Hematopoietic multipotent progenitor cell treated with erythropoietin and hydrocortisone succinate and interleukin-3 and kit ligand, for 8 days (in vitro differentiated cells): ENCODE results near the gene UNK.
"Not testable (repeated sequence)": the region's sequence is repeated elsewhere in the genome, so short reads cannot be mapped to it uniquely, and the experiment has no call there.

Source experiments
- DNase-seq: peaks from one replicate; pipeline ENCODE4 v3.0.0-alpha.2; 2015

Gene UNK

DNA sequence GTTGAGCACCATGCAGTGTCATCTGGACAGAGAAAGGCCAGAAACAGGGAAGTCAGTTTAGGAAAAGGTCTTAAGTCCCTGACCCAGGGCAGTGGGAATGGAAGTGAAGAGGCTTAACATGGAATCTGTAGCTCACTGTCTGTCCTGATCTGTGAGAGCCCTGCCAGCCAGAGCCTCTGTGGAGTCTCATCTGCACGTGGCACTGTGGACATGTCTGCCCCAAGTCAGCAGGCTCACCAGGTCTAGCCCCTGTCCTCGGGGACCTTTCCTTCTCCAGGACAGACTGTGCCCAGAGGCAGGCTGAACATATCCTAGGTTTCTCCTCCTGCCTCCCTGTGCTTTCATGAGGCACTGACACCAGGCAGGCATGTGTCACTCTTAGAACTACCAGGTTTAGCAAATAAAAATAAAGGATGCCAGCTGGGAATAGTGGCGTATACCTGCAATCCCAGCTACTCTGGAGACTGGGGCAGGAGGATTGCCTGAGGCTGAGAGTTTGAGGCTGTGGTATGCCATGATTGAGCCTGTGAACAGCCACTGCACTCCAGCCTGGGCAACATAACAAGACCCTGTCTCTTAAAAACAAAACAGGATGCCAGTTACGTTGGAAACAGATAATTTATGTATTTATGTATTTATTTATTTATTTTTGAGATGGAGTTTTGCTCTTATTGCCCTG lies 22.4 kb downstream of the UNK start:
- DNase-seq = no peak

DNA sequence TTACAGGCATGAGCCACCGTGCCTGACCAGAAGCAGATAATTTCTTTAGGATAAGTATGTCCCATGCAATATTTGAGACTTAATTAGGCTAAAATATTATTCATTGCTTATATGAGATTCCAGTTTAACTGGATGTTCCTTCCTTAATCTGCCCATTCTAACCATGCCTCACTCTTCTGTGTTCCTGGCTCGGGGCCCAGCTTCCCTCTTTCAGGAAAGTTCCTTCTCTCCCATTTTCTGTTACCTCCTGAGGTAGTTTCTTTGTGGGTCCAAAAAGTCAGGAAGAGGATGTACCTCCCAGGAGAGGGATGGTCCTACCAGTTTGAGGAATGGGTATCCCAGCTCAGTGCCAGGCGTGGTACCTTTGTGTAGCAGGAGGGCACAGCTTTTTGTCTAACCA lies 23.3 kb downstream of the UNK start:
- DNase-seq = no peak

DNA sequence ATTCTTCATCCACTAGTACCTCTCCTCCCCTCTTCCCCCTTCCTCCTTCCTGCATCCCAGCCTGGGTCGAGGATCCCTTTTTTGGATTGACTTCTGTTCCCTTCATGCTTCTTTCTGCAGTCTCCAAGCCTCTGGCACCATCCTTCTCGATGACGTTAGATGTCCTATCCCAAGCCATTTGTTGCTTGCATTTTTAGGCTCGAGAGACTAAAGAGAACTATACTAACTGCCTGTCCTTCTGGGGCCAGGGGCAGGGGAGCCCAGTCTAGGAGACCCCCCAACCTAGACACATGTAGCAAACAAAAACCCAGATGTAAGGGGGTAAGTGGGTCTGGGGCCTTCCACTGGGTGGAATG lies 23.9 kb downstream of the UNK start:
- no peak for DNase-seq

DNA sequence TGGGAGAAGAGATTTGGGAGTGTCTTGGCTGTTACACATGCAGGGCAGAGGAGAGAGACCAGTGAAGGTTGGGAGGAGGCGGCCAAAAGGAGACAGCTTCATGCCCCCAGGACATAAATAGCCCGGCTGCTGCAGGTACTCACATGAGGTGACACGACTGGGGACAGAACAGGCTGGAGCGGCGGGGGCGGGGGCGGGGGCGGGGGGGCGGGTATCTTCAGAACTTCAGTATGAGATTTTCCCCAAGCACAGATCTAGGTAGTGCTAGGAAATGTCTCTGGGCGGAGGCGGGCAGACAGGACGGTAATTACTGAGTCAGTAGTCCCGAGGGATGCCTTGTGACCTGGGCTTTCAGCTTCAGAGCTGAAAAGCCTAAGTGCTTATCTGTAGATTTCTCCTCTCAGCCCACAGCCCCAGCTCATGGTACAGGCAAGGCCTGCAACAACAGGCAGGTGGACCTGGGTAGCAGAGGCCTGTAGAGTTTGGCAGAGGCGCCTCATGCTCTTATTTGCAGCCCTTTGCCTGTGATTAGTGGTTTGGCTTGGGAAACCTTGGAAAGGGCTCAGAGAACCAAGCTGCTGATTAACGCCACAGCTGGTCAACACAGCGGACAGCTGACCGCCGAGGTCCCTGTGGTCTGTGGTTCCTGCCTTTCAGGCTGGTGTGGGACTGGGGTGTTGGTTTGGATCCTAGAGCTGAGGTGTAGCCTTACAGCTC lies 24.5 kb downstream of the UNK start:
- no peak for DNase-seq

DNA sequence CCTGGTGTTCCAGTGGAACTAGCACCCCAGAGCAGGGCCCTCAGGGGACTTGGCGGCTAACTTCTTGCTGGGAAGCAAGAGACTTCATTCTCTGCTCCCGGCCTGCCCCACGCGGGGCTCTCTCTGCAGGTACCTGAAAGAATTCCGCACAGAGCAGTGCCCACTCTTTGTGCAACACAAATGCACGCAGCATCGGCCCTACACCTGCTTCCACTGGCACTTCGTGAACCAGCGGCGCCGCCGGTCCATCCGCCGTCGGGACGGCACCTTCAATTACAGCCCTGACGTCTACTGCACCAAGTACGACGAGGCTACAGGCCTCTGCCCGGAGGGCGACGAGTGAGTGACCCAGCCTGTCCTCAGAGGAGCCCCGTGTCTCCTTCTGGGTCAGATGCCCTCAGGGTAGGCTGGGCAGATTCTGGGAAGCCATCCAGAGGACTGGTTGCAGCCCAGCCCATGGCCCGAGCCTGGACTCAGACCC lies 25.1 kb downstream of the UNK start:
- no peak for DNase-seq

DNA sequence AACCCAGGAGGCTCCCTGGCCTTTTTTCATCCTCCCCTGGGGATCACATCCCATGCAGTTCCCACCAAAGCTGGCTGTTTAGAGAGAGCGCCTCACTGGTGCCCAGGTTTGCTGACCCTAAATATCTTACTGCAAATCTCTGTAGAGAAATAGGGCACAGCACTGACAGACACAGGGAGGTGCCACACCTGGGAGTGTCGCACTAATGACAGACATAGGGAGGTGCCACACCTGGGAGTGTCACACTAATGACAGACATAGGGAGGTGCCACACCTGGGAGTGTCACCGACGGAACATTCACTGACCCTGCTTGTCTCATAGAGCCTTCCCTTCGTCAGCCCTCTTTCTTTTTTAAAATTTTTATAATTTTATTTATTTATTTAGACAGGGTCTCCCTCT lies 25.6 kb downstream of the UNK start:
- no peak for DNase-seq

DNA sequence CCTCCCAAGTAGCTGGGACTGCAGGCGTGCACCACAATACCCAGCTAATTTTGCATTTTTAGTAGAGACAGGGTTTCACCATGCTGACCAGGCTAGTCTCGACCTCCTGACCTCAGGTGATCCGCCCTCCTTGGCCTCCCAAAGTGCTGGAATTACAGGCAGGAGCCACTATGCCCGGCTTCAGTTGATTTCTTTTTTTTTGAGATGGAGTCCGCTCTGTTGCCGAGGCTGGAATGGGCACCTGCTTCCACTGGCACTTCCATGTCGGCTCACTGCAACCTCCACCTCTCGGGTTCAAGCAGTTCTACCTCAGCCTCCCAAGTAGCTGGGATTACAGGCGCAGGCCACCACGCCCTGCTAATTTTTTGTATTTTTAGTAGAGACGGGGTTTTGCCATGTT lies 26.1 kb downstream of the UNK start:
- not testable (repeated sequence) for DNase-seq

DNA sequence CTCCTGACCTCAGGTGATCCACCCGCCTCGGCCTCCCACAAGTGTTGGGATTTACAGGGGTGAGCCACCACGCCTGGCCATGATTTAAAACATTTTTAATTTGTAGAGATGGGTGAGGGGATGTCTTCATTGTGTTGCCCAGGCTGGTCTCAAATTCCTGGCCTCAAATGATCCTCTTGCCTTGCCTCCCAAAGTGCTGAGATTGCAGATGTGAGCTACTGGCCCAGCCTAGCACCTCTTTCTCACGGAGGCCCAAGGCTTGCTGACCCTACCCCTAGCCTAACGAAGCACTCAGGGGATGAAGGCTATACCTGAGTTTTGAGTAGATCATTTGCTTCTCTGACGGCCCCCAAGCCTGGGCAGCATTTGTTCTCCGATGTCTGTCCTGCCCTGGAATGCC lies 26.6 kb downstream of the UNK start:
- no peak for DNase-seq

DNA sequence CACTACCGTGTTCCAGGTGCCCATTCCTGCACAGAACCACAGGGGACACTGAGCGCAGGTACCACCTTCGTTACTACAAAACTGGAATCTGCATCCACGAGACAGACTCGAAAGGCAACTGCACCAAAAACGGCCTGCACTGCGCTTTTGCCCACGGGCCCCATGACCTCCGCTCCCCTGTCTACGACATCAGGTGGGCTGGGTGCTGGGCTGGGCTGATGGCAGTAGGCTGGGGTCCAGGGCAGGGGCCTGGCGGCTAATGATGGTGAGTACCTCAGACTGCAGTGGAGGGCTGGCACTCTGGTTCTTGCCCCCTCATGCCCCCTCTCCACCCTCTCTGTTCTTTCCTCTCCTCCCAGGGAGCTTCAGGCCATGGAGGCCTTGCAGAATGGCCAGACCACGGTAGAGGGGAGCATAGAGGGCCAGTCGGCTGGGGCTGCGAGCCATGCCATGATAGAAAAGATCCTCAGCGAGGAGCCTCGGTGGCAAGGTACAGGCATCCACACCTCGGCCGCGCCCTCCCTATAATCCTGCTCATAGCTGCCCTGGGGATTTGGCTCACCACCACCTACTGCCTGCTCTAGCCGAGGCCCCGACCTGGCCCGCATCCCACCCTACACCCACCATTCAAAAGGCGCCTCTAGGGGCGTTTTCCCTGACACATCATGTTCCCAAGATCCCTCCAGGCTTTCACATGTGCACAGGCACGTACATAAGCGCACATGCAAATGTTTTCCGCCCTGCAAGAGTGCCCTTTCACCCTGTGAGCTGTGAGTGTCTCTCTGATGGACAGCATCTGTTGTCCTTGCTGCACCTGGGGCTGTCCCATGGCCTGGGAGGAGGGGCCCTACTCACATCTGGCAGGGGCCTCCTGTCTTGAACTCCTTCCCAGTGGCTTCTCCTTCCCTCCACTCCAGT lies 27.7 kb downstream of the UNK start:
- no peak for DNase-seq

DNA sequence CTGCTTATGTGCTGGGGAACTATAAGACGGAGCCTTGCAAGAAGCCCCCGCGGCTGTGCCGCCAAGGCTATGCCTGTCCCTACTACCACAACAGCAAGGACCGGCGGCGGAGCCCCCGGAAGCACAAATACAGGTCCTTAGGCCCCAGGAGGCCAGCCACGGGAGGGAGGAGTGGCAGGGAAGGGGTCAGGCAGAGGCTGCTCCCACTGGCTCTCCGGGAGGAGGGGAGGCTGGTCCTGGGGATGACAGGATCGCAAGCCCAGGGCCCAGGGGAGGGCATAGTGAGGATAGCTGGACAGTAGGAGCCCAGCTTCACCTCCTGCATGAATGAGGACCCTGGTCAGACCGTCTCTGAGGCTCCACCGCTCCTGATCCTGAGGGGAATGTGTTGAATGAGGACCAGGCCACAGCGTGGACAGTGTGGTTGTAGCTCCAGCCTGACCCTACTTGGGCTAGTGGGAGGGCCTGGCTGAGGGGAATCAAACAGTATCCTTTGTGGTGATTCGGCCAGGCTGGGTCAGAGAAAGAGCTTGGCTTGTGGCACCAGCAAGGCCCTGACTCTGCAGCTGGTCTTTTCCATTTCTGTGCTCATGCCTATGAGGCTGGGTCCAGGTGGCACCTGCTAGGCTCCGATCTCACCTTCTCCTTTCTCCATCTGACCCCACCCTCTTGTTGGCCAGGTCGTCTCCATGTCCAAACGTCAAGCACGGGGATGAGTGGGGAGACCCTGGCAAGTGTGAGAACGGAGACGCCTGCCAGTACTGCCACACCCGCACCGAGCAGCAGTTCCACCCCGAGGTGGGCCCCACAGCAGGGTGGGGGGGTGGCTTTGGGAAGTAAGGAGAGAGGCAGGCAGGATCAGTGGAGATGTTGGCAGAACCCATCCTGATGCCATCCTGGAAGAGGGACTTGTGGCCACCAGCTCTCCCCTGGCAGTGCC lies 28.7 kb downstream of the UNK start:
- DNase-seq = no peak

DNA sequence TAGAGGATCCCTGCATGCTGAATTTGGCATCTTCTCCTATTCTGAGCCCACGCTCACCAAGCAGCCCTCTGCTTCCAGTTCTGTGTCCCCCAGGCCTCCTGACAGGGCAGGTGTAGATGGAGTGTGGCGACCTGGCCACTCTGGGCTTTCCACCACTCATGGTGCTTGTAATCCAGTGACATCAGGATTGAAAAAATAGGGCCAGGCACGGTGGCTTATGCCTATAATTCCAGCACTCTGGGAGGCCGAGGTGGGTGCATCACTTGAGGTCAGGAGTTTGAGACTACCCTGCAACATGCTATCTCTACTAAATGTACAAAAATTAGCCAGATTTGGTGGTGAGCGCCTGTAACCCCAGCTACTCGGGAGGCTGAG lies 29.4 kb downstream of the UNK start:
- DNase-seq = no peak

DNA sequence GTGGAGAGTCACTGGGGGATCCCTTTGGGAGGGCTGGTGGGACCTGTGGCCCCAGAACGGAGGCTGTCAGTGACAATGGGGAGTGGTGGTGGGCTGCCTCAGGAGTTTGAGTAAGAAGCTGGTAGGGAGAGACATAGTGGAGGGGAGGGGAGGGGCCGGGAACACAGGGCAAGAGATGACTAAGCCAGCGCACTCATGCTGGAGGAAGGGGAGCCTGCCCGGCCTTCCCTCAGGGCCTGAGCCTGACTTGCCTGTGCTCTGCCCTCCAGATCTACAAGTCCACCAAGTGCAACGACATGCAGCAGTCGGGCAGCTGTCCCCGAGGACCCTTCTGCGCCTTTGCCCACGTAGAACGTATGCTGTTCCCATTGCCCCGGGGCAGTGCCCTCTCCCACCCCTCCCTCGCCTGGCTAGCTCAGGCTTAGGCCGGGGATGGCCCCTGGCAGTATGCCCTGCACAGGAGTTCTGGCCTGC lies 30.3 kb downstream of the UNK start:
- DNase-seq = no peak

DNA sequence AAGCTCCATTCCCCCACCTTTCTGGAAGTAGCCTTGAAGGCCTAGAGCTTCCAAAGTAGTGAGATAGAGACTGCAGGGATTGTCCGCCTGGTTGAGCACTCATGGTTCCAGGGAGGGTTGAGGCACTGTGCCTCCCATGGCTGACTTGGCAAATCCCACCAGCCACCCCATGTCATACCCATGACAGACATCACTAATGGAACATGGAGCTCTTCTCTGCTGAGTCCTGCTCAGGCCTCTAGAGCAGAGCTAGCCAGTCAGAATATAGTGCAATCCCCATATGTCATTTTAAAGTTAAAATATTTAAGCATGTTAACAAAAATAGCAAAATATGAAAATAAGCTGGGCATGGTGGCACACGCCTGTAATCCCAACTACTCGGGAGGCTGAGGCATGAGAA lies 30.8 kb downstream of the UNK start:
- no peak for DNase-seq

DNA sequence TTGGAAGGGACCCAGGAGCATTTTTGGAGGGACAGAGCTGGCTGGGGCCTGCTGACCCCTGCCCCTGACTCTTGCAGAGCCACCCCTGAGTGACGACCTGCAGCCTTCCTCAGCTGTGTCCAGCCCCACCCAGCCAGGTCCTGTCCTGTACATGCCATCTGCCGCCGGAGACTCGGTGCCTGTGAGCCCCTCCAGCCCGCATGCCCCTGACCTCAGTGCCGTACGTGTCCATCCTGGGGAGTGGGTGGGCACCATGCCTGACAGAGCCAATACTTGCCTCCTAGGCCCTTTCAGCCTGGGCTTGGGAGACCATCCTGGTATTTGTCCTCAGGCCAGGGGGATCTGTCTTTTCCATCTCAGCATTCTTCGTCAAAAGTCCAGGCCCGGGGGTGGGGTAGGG lies 32.1 kb downstream of the UNK start:
- DNase-seq = no peak

DNA sequence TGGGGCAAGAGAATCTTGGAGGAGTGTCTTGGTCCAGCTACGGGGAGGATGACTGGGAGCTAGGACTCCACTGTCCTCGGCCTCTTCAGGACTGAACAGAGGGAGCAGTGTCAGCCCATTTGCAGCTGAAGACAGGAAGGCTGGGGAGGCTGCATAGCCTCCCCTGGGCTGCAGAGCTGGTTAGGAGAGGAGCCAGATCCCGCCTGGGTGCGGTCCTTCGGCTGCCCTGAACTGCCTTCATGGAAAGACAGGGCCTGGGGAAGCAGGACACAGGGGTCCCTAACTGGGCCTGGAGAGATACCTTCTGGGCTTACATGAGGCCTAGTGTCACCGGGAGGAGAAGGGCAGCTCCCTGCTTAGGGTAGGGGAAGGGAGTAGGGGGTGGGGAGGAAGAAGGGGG lies 33.0 kb downstream of the UNK start:
- DNase-seq = no peak

DNA sequence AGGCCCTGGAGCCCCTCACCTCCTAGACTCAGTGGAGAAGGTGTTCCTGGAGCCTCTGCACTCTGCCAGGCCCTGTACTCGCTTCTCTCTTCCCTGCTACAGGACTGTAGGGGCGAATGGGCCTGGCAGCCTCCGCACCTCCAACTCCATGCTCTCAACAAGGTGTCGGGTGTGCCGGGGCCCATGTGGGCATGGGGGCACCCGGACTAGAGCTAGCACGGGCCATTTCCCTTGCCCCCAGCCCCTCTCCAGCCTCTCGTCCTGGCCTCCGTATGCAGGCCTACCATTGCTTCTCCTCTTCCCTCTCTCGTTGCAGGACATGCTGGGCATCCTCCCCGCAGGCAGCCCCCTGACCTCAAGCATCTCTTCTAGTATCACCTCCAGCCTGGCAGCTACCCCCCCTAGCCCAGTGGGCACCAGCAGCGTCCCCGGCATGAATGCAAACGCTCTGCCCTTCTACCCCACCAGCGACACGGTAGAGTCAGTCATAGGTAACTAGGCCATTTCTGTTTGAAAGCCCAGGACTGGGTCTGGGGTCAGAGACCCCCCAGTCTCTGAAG lies 33.8 kb downstream of the UNK start:
- no peak for DNase-seq

DNA sequence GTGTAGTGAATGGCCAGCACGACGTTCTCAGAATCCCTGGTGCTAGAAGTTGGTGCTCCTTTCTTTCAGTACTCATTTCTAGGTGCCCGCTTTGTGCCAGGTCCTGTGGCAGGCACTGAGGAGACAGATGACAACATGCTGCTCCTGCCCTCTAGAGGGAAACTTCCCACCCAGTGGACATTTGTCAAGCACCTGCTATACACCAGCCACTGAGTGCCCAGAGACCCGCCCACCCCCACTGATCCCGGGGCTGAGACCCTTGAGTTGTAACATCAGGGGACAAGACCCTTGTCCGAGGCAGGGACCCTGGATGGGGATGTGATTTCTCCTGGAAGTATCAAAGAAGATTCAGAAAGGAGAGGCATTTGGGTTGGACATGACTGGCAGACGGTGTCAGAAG lies 34.5 kb downstream of the UNK start:
- DNase-seq = no peak

DNA sequence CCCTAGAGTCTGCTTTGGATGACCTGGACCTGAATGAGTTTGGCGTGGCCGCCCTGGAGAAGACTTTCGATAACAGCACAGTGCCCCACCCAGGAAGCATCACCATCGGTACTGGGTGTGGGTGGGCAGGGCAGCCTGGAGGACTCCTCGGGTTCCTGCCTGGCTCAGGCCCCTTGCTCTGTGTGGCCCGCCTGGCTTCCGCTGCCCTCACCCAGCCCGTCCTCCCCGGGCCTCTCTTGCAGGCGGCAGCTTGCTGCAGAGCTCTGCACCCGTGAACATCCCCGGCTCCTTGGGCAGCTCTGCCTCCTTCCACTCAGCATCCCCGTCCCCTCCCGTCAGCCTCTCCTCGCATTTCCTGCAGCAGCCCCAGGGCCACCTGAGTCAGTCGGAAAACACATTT lies 35.1 kb downstream of the UNK start:
- no peak for DNase-seq

DNA sequence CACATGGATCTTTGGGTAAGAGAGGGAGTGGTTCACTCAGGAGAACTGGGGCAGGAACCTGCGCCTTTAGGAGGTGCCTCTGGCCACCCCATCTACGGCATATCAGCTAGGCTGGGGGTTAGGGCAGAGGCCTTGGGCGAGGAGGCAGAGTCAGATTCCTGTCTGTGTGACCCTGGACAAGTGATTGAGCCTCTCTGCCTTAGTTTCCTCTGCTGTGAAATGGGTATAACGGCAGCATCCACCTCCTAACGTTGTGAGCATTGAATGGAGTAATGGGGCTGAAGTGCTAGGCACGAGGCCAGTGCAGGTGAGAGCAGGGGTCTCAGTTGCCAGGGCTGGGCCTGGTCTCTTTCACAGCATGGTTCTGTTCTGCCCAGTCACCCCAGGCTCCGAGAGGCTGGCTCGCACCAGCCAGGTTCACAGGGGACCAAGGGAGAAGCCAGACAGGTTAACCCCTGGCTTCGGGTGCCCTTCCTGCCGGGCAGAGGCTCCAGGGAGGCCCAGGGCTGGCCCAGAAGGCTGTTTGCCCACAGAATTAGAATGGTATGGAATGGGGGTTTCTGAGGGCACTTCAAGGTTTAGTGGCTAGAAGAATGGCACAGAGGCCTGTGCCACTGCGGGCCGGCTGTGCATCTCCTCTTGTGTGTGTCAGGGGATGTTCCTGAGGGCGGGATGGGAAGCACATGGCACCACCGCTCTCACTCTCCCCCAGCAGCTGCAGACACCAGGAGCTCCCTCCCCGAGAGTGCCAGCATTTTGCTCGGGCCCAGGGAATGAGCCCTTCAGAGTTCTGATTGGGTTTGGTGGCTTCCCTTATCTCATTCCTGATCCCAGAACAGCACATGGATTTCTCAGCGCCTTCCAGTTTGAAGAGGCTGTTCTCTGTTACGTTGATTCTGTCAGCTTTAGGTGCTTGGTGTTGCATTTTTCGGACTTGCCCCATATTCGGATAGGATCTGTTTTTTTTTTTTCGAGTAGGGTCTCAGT lies 35.8 kb downstream of the UNK start:
- DNase-seq = no peak

DNA sequence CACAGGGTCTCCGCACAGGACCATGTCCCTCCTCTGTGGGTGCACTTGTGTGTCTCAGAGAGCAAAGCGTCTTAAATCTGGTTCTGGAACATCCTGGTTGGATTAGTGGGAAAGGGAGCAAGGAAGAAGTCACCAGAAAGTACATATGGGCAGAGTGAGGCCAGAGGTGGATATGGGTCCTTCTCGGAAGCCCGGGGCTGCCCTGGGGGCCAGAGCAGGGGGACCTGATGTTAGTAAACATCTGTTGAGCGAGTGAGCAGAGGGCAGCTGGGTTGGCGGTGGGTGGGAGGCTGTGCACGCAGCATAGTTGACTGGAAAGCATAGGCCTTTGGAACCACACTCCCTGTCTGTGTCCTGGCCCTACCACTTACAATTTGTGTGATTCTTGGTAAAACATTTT lies 36.9 kb downstream of the UNK start:
- no peak for DNase-seq
